ENCODE data around the gene HCAR2. TPM values are rescaled to one million over a fixed set of nuclear protein-coding genes. Genes with fewer than 3 reads are reported as not detected.

Gene HCAR2
- total and polyA plus RNA-seq, 7 experiments from 2014 or later = 0.22 to 11.9 (median 1.5) TPM; not detected in 4

DNA sequence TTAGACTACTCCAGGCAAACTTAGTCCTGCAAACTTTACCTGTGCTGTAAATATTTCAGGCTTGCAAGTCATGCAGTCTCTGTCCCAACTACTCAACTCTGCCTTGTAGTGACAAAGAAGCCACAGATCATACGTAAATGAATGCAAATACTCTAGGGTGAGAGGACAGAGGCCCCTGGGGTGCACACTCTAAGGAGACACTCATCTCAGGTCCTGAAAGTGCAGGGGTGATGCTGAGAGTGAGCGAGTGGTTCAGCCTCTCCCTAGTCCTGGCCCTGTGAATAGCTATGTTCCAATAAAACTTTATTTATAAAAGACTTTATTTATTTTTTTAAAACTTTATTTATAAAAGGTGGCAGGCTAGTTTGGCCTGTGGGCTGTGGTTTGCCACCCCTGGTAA is 34.9 kb downstream of the HCAR2 start:
- ChIA-PET CTCF (no interaction called here), POLR2A (no interaction called here)
- Mint-ChIP-seq H3K27ac (no peak overlapping the region), H3K4me1 (peaks cover 0 to under 1% (median 0%) of the 10 kb centered on the region in 7 donors), H3K36me3 (peaks cover 0 to 3% (median 0%) of the 10 kb centered on the region in 5 donors), H3K4me3 (no peak overlapping the region), H3K9me3 (peaks cover 0 to 1% (median 0%) of the 10 kb centered on the region in 11 donors), H3K27me3 (peaks cover 0 to under 1% (median 0%) of the 10 kb centered on the region in 5 donors)
- Histone ChIP-seq H3K4me3 (ENCODE audit: low read length) (no peak overlapping the region), H3K4me1 (ENCODE audit: control insufficient read depth in 2 of 2, insufficient read depth in 2 of 2, low read length in 2 of 2) (no peaks in the 10 kb centered on the region), H3K27me3 (ENCODE audit: control insufficient read depth in 2 of 2, insufficient read depth in 2 of 2, low read length in 2 of 2) (no peaks in the 10 kb centered on the region), H3K36me3 (ENCODE audit: control insufficient read depth in 2 of 3, insufficient read depth in 3 of 3, low read length in 3 of 3) (no peaks in the 10 kb centered on the region), H3K27ac (ENCODE audit: low read depth, low read length) (no peak overlapping the region), H3K9me3 (ENCODE audit: control insufficient read depth in 2 of 3, low read length in 3 of 3) (no peaks in the 10 kb centered on the region)
- intact Hi-C loops (cut with micrococcal nuclease) = no loop called here
- ATAC-seq (no peak), DNase-seq (no peak)

DNA sequence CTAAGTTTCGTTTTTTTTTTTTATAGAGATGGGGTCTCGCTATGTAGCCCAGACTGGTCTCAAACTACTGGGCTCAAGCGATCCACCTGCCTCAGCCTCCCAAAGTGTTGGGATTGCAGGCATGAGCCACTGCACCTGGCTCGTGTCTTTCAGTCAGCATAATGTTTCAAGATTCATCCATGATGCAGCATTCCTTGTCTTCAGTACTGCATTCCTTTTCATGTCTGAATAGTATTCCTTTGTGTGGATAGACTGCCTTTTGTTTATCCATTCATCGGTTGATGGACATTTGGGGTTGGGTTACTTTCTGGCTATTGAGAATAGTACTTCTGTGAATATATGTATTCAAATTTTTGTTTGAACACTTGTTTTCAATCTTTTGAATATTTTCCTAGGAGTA is 37.4 kb downstream of the HCAR2 start:
- Histone ChIP-seq H3K4me3 (ENCODE audit: low read length) (no peak overlapping the region), H3K9me3 (ENCODE audit: control insufficient read depth in 2 of 3, low read length in 3 of 3) (no peaks in the 10 kb centered on the region), H3K36me3 (ENCODE audit: control insufficient read depth in 2 of 3, insufficient read depth in 3 of 3, low read length in 3 of 3) (no peaks in the 10 kb centered on the region), H3K27me3 (ENCODE audit: control insufficient read depth in 2 of 2, insufficient read depth in 2 of 2, low read length in 2 of 2) (no peaks in the 10 kb centered on the region), H3K4me1 (ENCODE audit: control insufficient read depth in 2 of 2, insufficient read depth in 2 of 2, low read length in 2 of 2) (no peaks in the 10 kb centered on the region), H3K27ac (ENCODE audit: low read depth, low read length) (no peak overlapping the region)
- DNase-seq (no peak), ATAC-seq (no peak)
- H3K9me3 Mint-ChIP-seq = no peaks in the 10 kb centered on the region
- ChIA-PET CTCF (no interaction called here), POLR2A (no interaction called here)
- no peak overlapping the region for H3K4me3 Mint-ChIP-seq
- peaks cover 0 to 2% (median 0%) of the 10 kb centered on the region in 5 donors for H3K36me3 Mint-ChIP-seq
- H3K4me1 Mint-ChIP-seq = peaks cover 0 to 1% (median 0%) of the 10 kb centered on the region in 7 donors
- H3K27me3 Mint-ChIP-seq = no peaks in the 10 kb centered on the region
- H3K27ac Mint-ChIP-seq = no peak overlapping the region
- intact Hi-C loops (cut with micrococcal nuclease) = no loop called here

DNA sequence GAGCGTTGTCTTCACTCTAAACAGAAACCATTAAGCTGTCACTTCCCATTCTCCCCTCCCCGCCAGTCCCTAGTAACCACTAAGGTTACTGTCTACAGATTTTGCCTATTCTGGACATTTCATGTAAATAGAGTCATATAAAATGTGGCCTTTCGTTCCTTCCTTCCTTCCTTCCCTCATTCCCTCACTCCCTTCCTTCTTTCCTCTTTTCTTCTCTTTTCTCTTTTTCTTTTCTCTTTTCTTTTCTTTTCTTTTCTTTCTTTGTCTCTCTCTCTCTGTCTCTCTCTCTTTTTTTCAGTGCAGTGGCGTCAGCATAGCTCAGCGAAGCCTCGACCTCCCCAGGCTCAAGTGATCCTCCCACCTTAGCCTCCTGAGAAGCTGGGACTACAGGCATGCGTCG is 37.8 kb downstream of the HCAR2 start:
- Mint-ChIP-seq H3K27ac (no peak overlapping the region), H3K4me3 (no peak overlapping the region), H3K9me3 (no peaks in the 10 kb centered on the region), H3K4me1 (peaks cover 0 to 1% (median 0%) of the 10 kb centered on the region in 7 donors), H3K27me3 (no peaks in the 10 kb centered on the region), H3K36me3 (peaks cover 0 to 2% (median 0%) of the 10 kb centered on the region in 5 donors)
- Histone ChIP-seq H3K9me3 (ENCODE audit: control insufficient read depth in 2 of 3, low read length in 3 of 3) (no peaks in the 10 kb centered on the region), H3K4me1 (ENCODE audit: control insufficient read depth in 2 of 2, insufficient read depth in 2 of 2, low read length in 2 of 2) (no peaks in the 10 kb centered on the region), H3K27ac (ENCODE audit: low read depth, low read length) (no peak overlapping the region), H3K27me3 (ENCODE audit: control insufficient read depth in 2 of 2, insufficient read depth in 2 of 2, low read length in 2 of 2) (no peaks in the 10 kb centered on the region), H3K4me3 (ENCODE audit: low read length) (no peak overlapping the region), H3K36me3 (ENCODE audit: control insufficient read depth in 2 of 3, insufficient read depth in 3 of 3, low read length in 3 of 3) (no peaks in the 10 kb centered on the region)
- intact Hi-C loops (cut with micrococcal nuclease) = no loop called here
- CTCF ChIA-PET = no interaction called here
- DNase-seq (no peak), ATAC-seq (no peak)
- POLR2A ChIA-PET = no interaction called here

DNA sequence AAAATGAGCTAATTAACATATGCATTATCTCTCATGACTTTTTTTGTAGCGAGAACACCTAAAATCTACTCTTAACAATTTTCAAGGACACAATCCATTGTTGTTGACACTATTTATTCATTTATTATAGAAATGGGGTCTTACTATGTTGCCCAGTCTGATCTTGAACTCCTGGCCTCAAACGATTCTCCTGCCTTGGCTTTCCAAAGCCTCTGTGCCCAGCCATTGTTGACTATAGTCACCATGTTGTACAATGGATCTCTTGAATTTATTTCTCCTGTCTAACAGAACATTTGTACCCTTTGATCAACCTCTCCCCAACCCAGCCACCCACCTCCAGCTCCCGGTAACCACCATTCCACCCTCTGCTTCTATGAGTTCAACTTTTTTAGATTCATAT is 41.2 kb downstream of the HCAR2 start:
- H3K4me3 ChIP-seq (ENCODE audit: low read length) = no peak overlapping the region
- peaks cover 0 to 3% (median 0%) of the 10 kb centered on the region in 5 donors for H3K36me3 Mint-ChIP-seq
- peak overlapping the region in 1 of 9 donors; percentile 1 for H3K27ac Mint-ChIP-seq
- ChIA-PET CTCF (no interaction called here), POLR2A (no interaction called here)
- DNase-seq = no peak
- no peak overlapping the region for H3K4me3 Mint-ChIP-seq
- H3K27me3 Mint-ChIP-seq = no peaks in the 10 kb centered on the region
- no peaks in the 10 kb centered on the region for H3K36me3 ChIP-seq (ENCODE audit: control insufficient read depth in 2 of 3, insufficient read depth in 3 of 3, low read length in 3 of 3)
- no peak for ATAC-seq
- H3K27ac ChIP-seq (ENCODE audit: low read depth, low read length) = no peak overlapping the region
- no peaks in the 10 kb centered on the region for H3K9me3 ChIP-seq (ENCODE audit: control insufficient read depth in 2 of 3, low read length in 3 of 3)
- H3K4me1 Mint-ChIP-seq = peaks cover 0 to 4% (median 0%) of the 10 kb centered on the region in 7 donors
- no peaks in the 10 kb centered on the region for H3K9me3 Mint-ChIP-seq
- H3K27me3 ChIP-seq (ENCODE audit: control insufficient read depth in 2 of 2, insufficient read depth in 2 of 2, low read length in 2 of 2) = no peaks in the 10 kb centered on the region
- H3K4me1 ChIP-seq (ENCODE audit: control insufficient read depth in 2 of 2, insufficient read depth in 2 of 2, low read length in 2 of 2) = no peaks in the 10 kb centered on the region
- intact Hi-C loops (cut with micrococcal nuclease) = no loop called here

DNA sequence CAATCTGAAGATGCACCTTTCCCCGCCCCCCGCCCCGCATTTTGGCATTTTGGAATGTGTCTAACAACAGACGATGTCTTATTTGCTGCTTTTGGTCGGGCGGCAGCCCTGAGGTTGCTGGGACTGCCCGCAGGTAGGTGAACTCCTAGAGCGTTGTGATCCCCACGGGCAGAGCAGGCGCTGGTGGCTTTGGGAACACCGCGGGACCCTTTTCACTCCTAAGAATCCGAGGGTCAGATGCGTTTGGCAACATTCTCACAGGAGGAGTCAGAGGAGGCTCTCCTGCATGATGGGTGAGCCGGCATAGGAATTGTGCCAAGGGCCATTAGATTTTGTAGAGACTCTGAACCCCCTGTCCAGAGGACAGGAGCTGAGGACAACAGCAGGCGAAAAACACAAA is 41.9 kb downstream of the HCAR2 start:
- Mint-ChIP-seq H3K4me3 (no peak overlapping the region), H3K4me1 (peaks cover 0 to 5% (median 0%) of the 10 kb centered on the region in 7 donors), H3K27me3 (no peaks in the 10 kb centered on the region), H3K36me3 (peaks cover 0 to 5% (median 0%) of the 10 kb centered on the region in 5 donors), H3K27ac (no peak overlapping the region), H3K9me3 (no peaks in the 10 kb centered on the region)
- Histone ChIP-seq H3K9me3 (ENCODE audit: control insufficient read depth in 2 of 3, low read length in 3 of 3) (no peaks in the 10 kb centered on the region), H3K36me3 (ENCODE audit: control insufficient read depth in 2 of 3, insufficient read depth in 3 of 3, low read length in 3 of 3) (no peaks in the 10 kb centered on the region), H3K27me3 (ENCODE audit: control insufficient read depth in 2 of 2, insufficient read depth in 2 of 2, low read length in 2 of 2) (no peaks in the 10 kb centered on the region), H3K4me1 (ENCODE audit: control insufficient read depth in 2 of 2, insufficient read depth in 2 of 2, low read length in 2 of 2) (no peaks in the 10 kb centered on the region), H3K4me3 (ENCODE audit: low read length) (no peak overlapping the region), H3K27ac (ENCODE audit: low read depth, low read length) (no peak overlapping the region)
- ChIA-PET POLR2A (no interaction called here), CTCF (no interaction called here)
- intact Hi-C loops (cut with micrococcal nuclease) = no loop called here
- no peak for ATAC-seq
- no peak for DNase-seq

DNA sequence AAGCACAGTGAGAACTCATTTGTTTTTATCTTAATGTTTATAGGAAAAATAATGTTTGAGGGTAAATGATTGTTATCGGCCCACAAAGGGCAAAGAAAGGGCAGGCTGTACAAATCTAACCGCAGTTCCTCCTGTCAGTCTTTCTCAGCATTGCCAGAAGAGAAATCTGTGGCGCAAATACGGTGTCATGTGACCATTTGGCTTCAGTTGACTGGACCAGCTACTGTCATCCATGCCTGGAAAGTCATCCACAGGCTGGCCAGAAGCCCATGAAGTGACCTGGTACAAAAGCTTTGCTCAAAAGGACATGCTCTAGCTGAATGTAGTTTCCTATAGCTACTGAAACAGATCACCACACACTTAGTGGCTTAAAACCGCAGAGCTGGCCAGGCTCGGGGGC is 43.6 kb downstream of the HCAR2 start:
- Histone ChIP-seq H3K36me3 (ENCODE audit: control insufficient read depth in 2 of 3, insufficient read depth in 3 of 3, low read length in 3 of 3) (no peaks in the 10 kb centered on the region), H3K4me1 (ENCODE audit: control insufficient read depth in 2 of 2, insufficient read depth in 2 of 2, low read length in 2 of 2) (no peaks in the 10 kb centered on the region), H3K4me3 (ENCODE audit: low read length) (no peak overlapping the region), H3K27me3 (ENCODE audit: control insufficient read depth in 2 of 2, insufficient read depth in 2 of 2, low read length in 2 of 2) (no peaks in the 10 kb centered on the region), H3K27ac (ENCODE audit: low read depth, low read length) (no peak overlapping the region), H3K9me3 (ENCODE audit: control insufficient read depth in 2 of 3, low read length in 3 of 3) (no peaks in the 10 kb centered on the region)
- Mint-ChIP-seq H3K27me3 (no peaks in the 10 kb centered on the region), H3K27ac (no peak overlapping the region), H3K4me3 (no peak overlapping the region), H3K36me3 (peaks cover 0 to 5% (median 0%) of the 10 kb centered on the region in 5 donors), H3K4me1 (peaks cover 0 to 5% (median 0%) of the 10 kb centered on the region in 7 donors), H3K9me3 (no peaks in the 10 kb centered on the region)
- DNase-seq (no peak), ATAC-seq (peak; percentile 64)
- intact Hi-C loops (cut with micrococcal nuclease) = no loop called here
- CTCF ChIA-PET = no interaction called here
- POLR2A ChIA-PET = no interaction called here

DNA sequence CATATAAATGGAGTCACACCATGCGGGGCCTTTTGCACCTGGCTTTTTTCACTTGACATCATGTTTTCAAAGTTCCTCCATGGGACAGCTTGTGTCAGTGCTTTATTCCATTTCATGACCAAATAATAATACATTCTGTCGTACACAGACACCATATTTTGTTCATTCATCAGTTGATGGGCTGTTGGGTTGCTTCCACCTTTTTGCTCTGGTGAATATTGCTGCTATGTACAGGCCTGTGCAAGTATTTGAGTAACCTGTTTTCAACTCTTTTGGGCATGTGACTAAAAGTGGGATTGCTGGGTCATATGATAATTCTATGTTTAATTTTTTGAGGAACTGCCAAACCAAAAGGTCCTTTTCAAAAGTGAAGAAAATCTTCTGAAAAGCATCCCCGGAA is 46.9 kb downstream of the HCAR2 start:
- no peaks in the 10 kb centered on the region for H3K9me3 Mint-ChIP-seq
- H3K4me1 Mint-ChIP-seq = peaks cover 0 to 4% (median 0%) of the 10 kb centered on the region in 7 donors
- CTCF ChIA-PET = no interaction called here
- intact Hi-C loops (cut with micrococcal nuclease) = no loop called here
- no peak for DNase-seq
- no peaks in the 10 kb centered on the region for H3K27me3 Mint-ChIP-seq
- H3K4me3 ChIP-seq (ENCODE audit: low read length) = no peak overlapping the region
- H3K36me3 ChIP-seq (ENCODE audit: control insufficient read depth in 2 of 3, insufficient read depth in 3 of 3, low read length in 3 of 3) = no peaks in the 10 kb centered on the region
- no peaks in the 10 kb centered on the region for H3K9me3 ChIP-seq (ENCODE audit: control insufficient read depth in 2 of 3, low read length in 3 of 3)
- peaks cover 0 to 4% (median 0%) of the 10 kb centered on the region in 5 donors for H3K36me3 Mint-ChIP-seq
- POLR2A ChIA-PET = no interaction called here
- H3K27me3 ChIP-seq (ENCODE audit: control insufficient read depth in 2 of 2, insufficient read depth in 2 of 2, low read length in 2 of 2) = no peaks in the 10 kb centered on the region
- H3K27ac Mint-ChIP-seq = no peak overlapping the region
- no peaks in the 10 kb centered on the region for H3K4me1 ChIP-seq (ENCODE audit: control insufficient read depth in 2 of 2, insufficient read depth in 2 of 2, low read length in 2 of 2)
- no peak for ATAC-seq
- no peak overlapping the region for H3K27ac ChIP-seq (ENCODE audit: low read depth, low read length)
- no peak overlapping the region for H3K4me3 Mint-ChIP-seq
